ENCODE data around the gene GPATCH8.

GRCh38 chr17:44378171-44378705 lies 125.0 kb downstream of the GPATCH8 start:
- no peak for TF ChIP-seq EZH2 (IDR thresholded peaks at IDR 0.05; ENCODE audit: borderline replicate concordance, low read depth, low read length, severe bottlenecking)
- no peak for TF ChIP-seq POLR2A (IDR thresholded peaks at IDR 0.05; ENCODE audit: low read depth, low read length)
- no peak for TF ChIP-seq CTCF (IDR thresholded peaks at IDR 0.05; ENCODE audit: extremely low read depth in 1 of 2, insufficient read depth in 1 of 2, low read depth in 1 of 2, low read length in 2 of 2)
- TF ChIP-seq POLR2AphosphoS5 (IDR thresholded peaks at IDR 0.05; ENCODE audit: insufficient read depth, low read depth, low read length), result no peak
- TF ChIP-seq MAX (IDR thresholded peaks at IDR 0.05; ENCODE audit: insufficient read depth, insufficient read length), result no peak
- TF ChIP-seq GATA2 (IDR thresholded peaks at IDR 0.05; ENCODE audit: insufficient read depth, insufficient read length, low read depth, low read length), result no peak
- no peak for TF ChIP-seq MYC (IDR thresholded peaks at IDR 0.05; ENCODE audit: low read depth, low read length)
- TF ChIP-seq FOS (IDR thresholded peaks at IDR 0.05; ENCODE audit: borderline replicate concordance, insufficient read depth, low read length), result no peak

Measured in endothelial cell of umbilical vein (primary cell).